Lung (tissue), 12 donors: ENCODE measurements around the gene STRIP2. TPM values are rescaled to one million over a fixed set of nuclear protein-coding genes. Genes with fewer than 3 reads are reported as not detected.

ENCODE experiments used
- ATAC-seq: fragments of 200-7000 bp; cut with Tn5 transposase; one replicate; pipeline ENCODE4 v1.9.1; 2020; ENCODE audit warnings: moderate number of reproducible peaks; ENCODE audit not compliant: insufficient read depth, low FRiP score
- DNase-seq, 3 donors: peaks; one replicate each; pipeline ENCODE4 v3.0.0-alpha.2; 2013 to 2017
- H3K27ac ChIP-seq, 2 donors: one replicate each; pipeline ENCODE4 v1.5.1; 2013; ENCODE audit warnings: mild to moderate bottlenecking in 2 of 2, moderate library complexity in 2 of 2, control low read depth in 1 of 2, inconsistent platforms in 1 of 2, low read depth in 1 of 2, low read length in 1 of 2
- H3K27me3 ChIP-seq, 3 donors: one replicate each; pipeline ENCODE4 v1.5.1; 2013; ENCODE audit warnings: low read length in 2 of 3; ENCODE audit not compliant: control insufficient read depth in 3 of 3, insufficient read depth in 3 of 3
- H3K36me3 ChIP-seq, 4 donors: one replicate each; pipeline ENCODE4 v1.5.1; 2013; ENCODE audit warnings: low read length in 4 of 4, mild to moderate bottlenecking in 1 of 4, moderate library complexity in 1 of 4; ENCODE audit not compliant: control insufficient read depth in 4 of 4, insufficient read depth in 4 of 4
- H3K4me1 ChIP-seq, 5 donors: one replicate each; pipeline ENCODE4 v1.5.1; 2013; ENCODE audit warnings: low read length in 5 of 5, mild to moderate bottlenecking in 2 of 5, moderate library complexity in 1 of 5; ENCODE audit not compliant: control insufficient read depth in 5 of 5, insufficient read depth in 5 of 5
- H3K4me3 ChIP-seq: one replicate; pipeline ENCODE4 v1.5.1; 2013; ENCODE audit warnings: mild to moderate bottlenecking, control low read depth, moderate library complexity
- H3K9ac ChIP-seq, 2 donors: one replicate each; pipeline ENCODE4 v1.5.1; 2013; ENCODE audit warnings: low read length in 2 of 2, control low read depth in 1 of 2; ENCODE audit not compliant: insufficient read depth in 1 of 2
- H3K9me3 ChIP-seq, 4 donors: one replicate each; pipeline ENCODE4 v1.5.1; 2013; ENCODE audit warnings: low read length in 3 of 4, mild to moderate bottlenecking in 1 of 4, moderate library complexity in 1 of 4; ENCODE audit not compliant: control insufficient read depth in 4 of 4, insufficient read depth in 3 of 4
- CTCF ChIP-seq: IDR thresholded peaks from 2 replicates; pipeline ENCODE4 v1.5.1; 2012; ENCODE audit warnings: mild to moderate bottlenecking; ENCODE audit errors: control extremely low read depth, extremely low read depth
- WGBS, 2 donors: extraction: QIAGEN DNeasy Blood & Tissue Kit; methylation state at CpG; one replicate each; pipeline ENCODE4 v1.1.7; 2013; 5-methylcytosine and 5-hydroxymethylcytosine counted together
- polyA plus RNA-seq, 2 donors: library from polyadenylated mRNA; stranded (reverse); fragments of 200-250 nt; gene quantifications; one replicate each; pipeline ENCODE4 v1.2.1, GENCODE V29; 2013
- total RNA-seq, 2 donors: library from RNA; depleted of rRNA in 1 of 2; stranded (reverse); fragments of >200 nt in 1 of 2; gene quantifications; one replicate each; pipeline ENCODE4 v1.2.1, GENCODE V29; 2014 to 2021
- donor health status: control.
- donor health status: control.
- donor health status: Bipolar disorder and iron deficiency.
- donor health status: healthy.
- donor health status: DM: yes; HTN: yes; CAD: no.

Gene STRIP2
- total and polyA plus RNA-seq, 4 donors, result 1.1 to 2.1 (median 1.7) TPM

DNA sequence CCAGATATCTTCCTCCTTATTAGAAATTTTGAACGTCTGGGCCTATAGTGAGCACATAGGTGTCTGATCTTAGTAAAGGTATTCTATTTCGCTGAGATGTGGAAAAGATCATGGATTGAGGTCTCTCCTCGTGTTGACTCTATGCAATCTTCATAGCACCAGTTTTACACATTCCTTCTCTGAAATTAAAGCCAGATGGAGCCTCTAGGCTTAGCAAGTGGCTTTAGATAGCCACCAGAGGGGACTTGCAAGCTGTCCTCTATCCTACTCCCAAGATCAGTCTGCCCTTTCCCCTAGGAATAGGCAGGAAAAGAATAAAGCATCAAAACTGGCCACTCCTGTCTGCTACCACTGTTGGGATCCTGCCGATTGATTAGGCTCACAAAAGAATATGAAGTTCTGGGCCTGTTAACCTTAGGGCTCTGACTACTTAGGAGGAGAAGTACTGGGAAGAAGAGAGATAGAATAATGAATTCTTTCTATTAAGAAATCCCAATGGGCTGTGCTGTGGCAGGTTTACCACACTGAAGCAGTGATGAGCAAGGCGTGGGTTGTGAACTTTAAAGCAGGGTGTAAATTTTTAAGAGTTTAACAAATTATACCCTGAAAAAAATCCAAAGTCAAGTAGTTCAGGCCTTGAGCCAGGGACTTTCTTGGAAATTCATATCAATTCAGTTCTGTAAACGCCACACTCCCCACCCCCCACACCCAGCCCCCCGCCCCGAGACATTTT is 2.2 kb upstream of the STRIP2 start:
- no peak overlapping the region for H3K4me3 ChIP-seq
- peaks cover 0 to 4% (median 0%) of the 10 kb centered on the region in 5 donors for H3K4me1 ChIP-seq
- 83 to 91% methylated on average over 8 of the region's 8 CpGs for WGBS, 2 donors
- peaks cover 0 to 19% (median 9%) of the 10 kb centered on the region in 3 donors for H3K27me3 ChIP-seq
- peaks cover 0 to 2% (median 0%) of the 10 kb centered on the region in 4 donors for H3K36me3 ChIP-seq
- DNase-seq (no peak), ATAC-seq (no peak)
- H3K9me3 ChIP-seq, result no peaks in the 10 kb centered on the region
- TF ChIP-seq CTCF, result no peak
- H3K27ac ChIP-seq, result no peak overlapping the region
- no peak overlapping the region for H3K9ac ChIP-seq

- ATAC-seq, result no peak
- H3K36me3 ChIP-seq, result no peaks in the 10 kb centered on the region
- H3K4me1 ChIP-seq, result peaks cover 0 to 4% (median 0%) of the 10 kb centered on the region in 5 donors
- peak overlapping the region; percentile 41 to 42 for H3K9ac ChIP-seq
- peaks cover 0 to 19% (median 9%) of the 10 kb centered on the region in 3 donors for H3K27me3 ChIP-seq
- peak; percentile 35 to 46 (median 43) for DNase-seq
- peak overlapping the region; percentile 81 for H3K4me3 ChIP-seq
- TF ChIP-seq CTCF, result no peak
- WGBS, 2 donors, result 1 to 2% methylated on average over 41 to 44 of the region's 44 CpGs
- peak overlapping the region; percentile 49 to 94 for H3K27ac ChIP-seq
- H3K9me3 ChIP-seq, result no peaks in the 10 kb centered on the region
Measured at GRCh38 chr7:129434675-129435318, 565 bp downstream of the STRIP2 start.

DNA sequence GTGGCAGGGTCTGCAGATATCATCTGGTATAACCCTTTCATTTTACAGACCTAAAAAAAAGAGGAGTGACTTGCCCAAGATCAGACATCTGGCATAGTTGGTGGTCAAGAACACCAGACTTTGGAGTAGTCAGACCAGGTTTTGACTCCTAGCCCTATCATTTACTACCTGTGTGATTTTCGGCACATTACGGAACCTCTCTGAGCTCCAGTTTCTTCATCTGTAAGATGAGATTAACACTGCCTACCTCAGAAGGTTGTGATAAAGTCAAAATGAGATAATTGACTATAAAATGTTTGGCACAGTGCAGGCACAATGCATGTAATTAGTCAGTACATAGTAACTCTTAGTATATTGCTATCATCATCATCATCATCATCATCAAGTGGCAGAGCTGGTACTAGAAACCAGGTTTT is 1.2 kb downstream of the STRIP2 start:
- WGBS, 2 donors, result 89 to 98% methylated on average over 2 of the region's 2 CpGs
- no peak overlapping the region for H3K4me3 ChIP-seq
- no peaks in the 10 kb centered on the region for H3K36me3 ChIP-seq
- H3K9me3 ChIP-seq, result no peaks in the 10 kb centered on the region
- ATAC-seq (no peak), DNase-seq (no peak)
- peak overlapping the region in 1 of 2 donors; percentile 42 for H3K9ac ChIP-seq
- TF ChIP-seq CTCF, result no peak
- peaks cover 0 to 4% (median 0%) of the 10 kb centered on the region in 5 donors for H3K4me1 ChIP-seq
- H3K27me3 ChIP-seq, result peaks cover 0 to 19% (median 9%) of the 10 kb centered on the region in 3 donors
- H3K27ac ChIP-seq, result peak overlapping the region in 1 of 2 donors; percentile 94
